Activated CD4-positive, CD25-positive, alpha-beta regulatory T cell (primary cell): Measurements from ENCODE around the gene THTPA.

ENCODE experiments used
- DNase-seq, 4 experiments: peaks; one replicate each; lab custom pipeline; 2025; lab: John Stamatoyannopoulos, UW

Gene THTPA, protein sequence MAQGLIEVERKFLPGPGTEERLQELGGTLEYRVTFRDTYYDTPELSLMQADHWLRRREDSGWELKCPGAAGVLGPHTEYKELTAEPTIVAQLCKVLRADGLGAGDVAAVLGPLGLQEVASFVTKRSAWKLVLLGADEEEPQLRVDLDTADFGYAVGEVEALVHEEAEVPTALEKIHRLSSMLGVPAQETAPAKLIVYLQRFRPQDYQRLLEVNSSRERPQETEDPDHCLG

GRCh38 chr14:23555882-23556699 lies at the start of gene THTPA:
Gene THTPA, plus strand, starts transcription at chr14:23556271. Its CDS starts 487 bp downstream, at chr14:23556758.
- peak; percentile 77 to 87 (median 82) for DNase-seq

DNA sequence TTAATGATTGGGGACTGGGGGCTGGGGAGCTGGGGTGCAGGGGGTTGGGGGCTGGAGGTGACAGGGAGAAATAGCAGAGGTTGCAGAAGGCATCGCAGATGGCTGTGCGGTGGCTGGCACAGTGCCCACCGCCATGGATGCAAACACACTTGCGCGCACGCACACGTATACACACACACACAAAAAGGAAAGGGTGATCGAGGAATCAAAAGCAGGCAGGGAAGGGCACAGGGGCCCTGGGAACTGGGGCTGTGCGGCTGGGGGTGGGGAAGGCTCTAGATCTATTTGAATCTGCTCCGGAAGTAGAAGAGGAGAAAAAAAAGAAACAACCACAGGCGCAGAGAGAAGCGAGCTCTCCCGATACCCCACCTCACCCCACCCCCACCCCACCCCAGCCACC lies 43.9 kb upstream of the THTPA start:
- DNase-seq: no peak

GRCh38 chr14:23513005-23513817 lies 42.9 kb upstream of the THTPA start:
- DNase-seq: no peak

- no peak for DNase-seq
These were observed 42.0 kb upstream of the THTPA start for GRCh38 chr14:23513818-23514643.

DNA sequence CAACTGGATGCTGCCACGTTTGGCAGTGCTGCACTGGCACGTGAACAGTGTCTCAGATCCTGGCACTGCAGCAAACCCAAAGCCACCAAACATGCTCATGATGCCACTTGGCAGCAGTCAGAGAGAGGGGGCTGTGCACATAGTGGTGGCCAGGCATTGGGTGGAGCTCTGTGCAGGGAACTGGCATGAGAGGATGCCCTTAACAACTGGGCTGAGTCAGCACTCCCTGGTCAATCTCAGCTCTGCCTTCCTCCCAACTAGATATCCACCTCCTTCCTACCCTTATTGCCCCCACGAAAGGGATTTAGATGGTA lies 41.5 kb upstream of the THTPA start:
- no peak for DNase-seq

GRCh38 chr14:23517650-23518326 lies 38.3 kb upstream of the THTPA start:
- no peak for DNase-seq

DNA sequence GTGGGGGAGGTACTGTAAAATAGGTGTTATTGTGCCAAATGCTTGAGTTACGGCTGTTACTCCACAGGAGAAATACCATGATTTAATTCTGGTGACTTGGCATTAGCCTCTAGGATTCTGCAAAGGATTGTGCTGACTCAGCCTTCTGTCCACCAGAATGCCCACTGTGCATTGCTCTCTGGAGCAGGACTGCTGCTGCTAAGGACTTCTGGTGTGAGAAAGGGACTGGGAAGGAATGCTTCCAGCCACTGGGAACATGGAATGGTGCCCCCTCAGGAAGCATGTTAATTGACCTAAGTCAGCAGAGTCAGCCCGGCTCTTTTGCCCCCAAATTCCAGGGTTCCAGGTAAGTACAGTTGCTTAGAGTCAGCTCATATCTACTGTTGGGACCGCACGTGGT lies 37.4 kb upstream of the THTPA start:
- DNase-seq: no peak

GRCh38 chr14:23520899-23521533 lies 35.1 kb upstream of the THTPA start:
- DNase-seq: no peak

DNA sequence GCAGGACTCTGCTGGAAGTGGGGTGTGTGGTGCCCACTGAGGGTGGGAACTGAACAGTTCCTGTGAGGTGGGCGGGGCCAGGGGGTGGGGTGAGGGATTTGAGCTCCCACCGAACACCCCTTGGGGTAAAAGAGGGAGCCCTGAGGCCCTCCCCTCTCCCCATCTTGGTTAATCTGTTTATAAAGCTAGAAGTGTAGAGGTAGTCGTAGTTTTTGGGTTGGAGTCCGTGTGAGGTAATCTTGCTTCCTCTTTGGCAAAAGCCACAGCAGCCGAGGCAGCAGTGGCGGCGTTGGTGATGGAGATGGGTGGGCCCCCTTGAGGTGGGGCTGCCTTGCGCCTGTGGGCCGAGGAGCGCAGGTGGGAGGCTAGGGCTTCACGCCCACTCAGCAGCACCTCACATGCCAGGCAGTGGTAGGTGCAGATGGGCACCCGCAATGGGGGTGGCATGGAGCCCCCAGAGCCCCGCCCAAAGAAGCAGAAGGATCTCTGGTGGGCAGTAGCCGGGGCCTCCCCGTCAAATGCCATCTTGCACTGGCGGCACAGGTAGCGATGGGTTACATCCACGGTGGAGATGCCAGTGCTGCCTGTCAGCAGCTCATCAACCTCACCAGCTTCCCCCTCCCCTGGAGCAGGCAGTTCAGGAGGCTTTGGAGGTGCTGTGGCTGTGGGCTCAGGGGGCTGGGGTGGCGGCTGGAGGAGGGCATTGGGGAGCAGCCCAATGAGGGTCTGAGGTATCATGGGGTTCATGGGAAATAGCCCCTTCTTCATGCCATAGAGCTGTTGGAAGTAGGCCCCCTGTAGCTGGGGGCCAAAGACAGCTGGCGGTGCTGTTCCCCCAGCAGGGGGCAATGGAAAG lies 34.1 kb upstream of the THTPA start:
- no peak for DNase-seq

GRCh38 chr14:23522643-23523198 lies 33.4 kb upstream of the THTPA start:
- no peak for DNase-seq

- no peak for DNase-seq
These were observed 32.6 kb upstream of the THTPA start for GRCh38 chr14:23523229-23524016.

GRCh38 chr14:23524954-23525353 lies 31.1 kb upstream of the THTPA start:
- no peak for DNase-seq

DNA sequence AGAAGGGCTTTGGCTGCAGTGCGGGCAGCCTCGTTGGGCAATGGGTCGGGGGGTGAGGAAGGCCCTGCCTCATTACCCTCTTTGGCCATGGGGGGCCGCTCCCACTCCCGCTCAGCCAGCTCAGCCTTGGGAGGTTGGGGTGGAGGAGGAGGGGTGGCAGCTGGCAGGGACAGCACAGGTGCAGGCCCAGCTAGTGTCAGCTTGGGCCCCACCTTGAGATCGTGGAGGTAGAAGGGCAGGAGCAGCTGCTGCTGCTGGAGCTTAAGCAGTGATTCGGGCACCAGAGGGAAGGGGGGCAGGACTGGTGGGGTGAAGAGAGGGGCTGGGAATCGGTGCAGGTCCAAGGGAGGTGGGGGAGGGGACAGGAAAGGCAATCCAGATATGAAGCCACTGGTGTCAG lies 30.5 kb upstream of the THTPA start:
- DNase-seq: no peak

DNA sequence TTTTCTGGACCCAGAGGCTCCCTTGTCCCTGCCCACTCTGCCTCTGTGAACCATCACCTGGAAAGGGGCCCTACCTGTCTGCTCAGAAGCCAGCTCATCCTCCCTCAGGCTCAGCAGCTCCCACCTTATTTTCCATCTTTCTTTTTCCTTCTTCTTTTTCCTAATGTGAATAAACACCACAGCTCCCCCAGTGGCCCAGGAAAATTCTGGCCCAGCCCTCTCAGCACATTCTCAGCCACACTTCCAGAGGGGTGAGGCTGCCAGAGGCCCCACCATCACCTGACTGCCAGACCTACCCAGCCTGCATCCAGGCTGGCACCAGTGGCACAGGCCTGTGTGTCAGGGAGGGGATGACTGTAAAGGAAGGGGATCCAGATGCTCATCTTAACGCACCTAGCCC lies 27.5 kb upstream of the THTPA start:
- no peak for DNase-seq

- DNase-seq: no peak
These were observed 27.1 kb upstream of the THTPA start for GRCh38 chr14:23529016-23529415.

GRCh38 chr14:23530375-23531055 lies 25.6 kb upstream of the THTPA start:
- no peak for DNase-seq

GRCh38 chr14:23531391-23531790 lies 24.7 kb upstream of the THTPA start:
- no peak for DNase-seq

DNA sequence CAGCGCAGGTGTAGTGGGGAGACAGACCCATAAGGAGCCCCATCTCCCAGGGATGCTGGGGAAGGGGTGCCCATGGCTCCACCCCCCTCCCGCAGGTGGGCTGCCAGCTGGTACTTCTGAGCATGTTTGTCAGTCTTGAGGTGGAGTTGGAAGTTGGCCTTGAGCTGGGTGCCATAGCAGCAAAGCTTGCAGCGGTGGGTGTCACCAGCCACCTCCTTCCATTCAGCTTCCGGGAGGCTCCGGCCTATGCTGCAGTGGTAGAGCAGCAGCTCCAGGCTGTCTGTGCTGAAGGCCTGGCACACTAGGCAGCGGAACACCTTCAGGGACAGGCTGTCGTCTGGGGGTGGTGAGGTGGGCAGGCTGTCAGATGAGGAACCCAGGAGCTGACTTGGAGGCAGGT lies 23.4 kb upstream of the THTPA start:
- DNase-seq: no peak
